ENCODE results near the gene LRRC53.

- TF ChIP-seq ZNF197 (CRISPR knock-in tag; IDR thresholded peaks at IDR 0.05; ENCODE audit: low read depth) (no peak), EGR1 (conservative IDR thresholded peaks at IDR 0.05) (no peak), POLR2A (conservative IDR thresholded peaks at IDR 0.05) (no peak)
These were observed 26.4 kb downstream of the LRRC53 start for GRCh38 chr1:74486036-74486435.
